GM12892 (cell line): ENCODE data around the gene MXRA5.

Experiments used
- POLR2A ChIP-seq: IDR thresholded peaks from 2 replicates; pipeline ENCODE4 v1.6.1; 2011; ENCODE audit warnings: low read depth, low read length, control low read depth
- POLR2AphosphoS5 ChIP-seq: IDR thresholded peaks from 2 replicates; pipeline ENCODE4 v1.6.1; 2011; ENCODE audit warnings: low read depth, low read length, control low read depth
- TAF1 ChIP-seq: IDR thresholded peaks from 2 replicates; pipeline ENCODE4 v1.6.1; 2011; ENCODE audit warnings: low read depth, mild to moderate bottlenecking, control low read depth, low read length, borderline replicate concordance

DNA sequence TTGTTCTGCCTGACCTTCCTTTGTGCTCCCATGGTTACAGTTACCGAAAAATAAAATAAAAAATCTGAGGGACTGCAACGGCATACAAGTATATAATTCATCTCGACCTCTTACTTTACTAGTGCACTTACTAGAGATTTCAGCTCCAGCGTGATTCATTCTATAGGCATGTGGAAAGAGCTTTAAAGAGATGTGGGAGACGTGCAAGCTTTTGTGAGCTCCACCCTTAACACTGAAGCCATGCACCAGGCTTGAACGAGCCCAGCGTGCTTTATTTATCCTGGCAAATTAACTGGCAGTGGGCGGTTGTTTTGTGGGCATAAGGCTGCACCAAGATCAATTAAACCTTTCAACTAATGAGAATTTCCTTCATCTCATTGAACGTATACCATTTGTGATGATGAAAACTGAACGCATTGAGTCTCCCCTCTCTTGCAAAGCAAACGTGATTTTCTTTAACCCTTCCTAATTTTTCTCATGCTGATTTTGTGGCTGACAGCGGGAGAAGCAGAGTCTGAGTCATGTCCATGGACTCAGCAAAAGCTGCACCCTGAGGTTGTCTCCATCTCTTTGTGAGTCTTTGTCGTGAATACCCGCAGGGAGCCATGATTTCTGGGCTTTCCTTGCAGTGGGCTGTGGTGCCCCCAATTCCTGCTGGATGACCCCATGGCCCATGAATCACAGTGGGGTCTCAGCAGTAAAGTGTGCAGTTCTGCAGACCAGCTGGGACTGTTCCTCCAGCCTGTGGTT is 60.1 kb downstream of the MXRA5 start:
- TF ChIP-seq POLR2A (no peak), POLR2AphosphoS5 (no peak), TAF1 (no peak)
